Loucy (cell line): Measurements from ENCODE around the gene CCR5AS.

ENCODE experiments used
- EZH2phosphoT487 ChIP-seq: fragments of 200-600 bp; IDR thresholded peaks from 2 replicates; pipeline ENCODE4 v1.6.1; 2018; ENCODE audit warnings: antibody characterized with exemption, mild to moderate bottlenecking, moderate library complexity, borderline replicate concordance
- TF ChIP-seq, protein P1 (sequence below): fragments of 200-600 bp; sonication (generic); conservative IDR thresholded peaks from 2 replicates; pipeline ENCODE4 v1.5.1; 2014; ENCODE audit warnings: mild to moderate bottlenecking, antibody characterized with exemption, low read length

DNA sequence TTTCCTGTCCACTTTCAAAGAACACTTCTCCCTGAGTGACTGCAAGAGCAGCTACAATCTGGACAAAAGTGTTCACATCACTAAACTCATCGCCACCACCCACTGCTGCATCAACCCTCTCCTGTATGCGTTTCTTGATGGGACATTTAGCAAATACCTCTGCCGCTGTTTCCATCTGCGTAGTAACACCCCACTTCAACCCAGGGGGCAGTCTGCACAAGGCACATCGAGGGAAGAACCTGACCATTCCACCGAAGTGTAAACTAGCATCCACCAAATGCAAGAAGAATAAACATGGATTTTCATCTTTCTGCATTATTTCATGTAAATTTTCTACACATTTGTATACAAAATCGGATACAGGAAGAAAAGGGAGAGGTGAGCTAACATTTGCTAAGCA lies 2.0 kb upstream of the CCR5AS start:
- TF ChIP-seq, protein P1, sequence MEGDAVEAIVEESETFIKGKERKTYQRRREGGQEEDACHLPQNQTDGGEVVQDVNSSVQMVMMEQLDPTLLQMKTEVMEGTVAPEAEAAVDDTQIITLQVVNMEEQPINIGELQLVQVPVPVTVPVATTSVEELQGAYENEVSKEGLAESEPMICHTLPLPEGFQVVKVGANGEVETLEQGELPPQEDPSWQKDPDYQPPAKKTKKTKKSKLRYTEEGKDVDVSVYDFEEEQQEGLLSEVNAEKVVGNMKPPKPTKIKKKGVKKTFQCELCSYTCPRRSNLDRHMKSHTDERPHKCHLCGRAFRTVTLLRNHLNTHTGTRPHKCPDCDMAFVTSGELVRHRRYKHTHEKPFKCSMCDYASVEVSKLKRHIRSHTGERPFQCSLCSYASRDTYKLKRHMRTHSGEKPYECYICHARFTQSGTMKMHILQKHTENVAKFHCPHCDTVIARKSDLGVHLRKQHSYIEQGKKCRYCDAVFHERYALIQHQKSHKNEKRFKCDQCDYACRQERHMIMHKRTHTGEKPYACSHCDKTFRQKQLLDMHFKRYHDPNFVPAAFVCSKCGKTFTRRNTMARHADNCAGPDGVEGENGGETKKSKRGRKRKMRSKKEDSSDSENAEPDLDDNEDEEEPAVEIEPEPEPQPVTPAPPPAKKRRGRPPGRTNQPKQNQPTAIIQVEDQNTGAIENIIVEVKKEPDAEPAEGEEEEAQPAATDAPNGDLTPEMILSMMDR = peak; percentile 37
- TF ChIP-seq EZH2phosphoT487 = no peak
